ENCODE data around the gene DCAF12.

DNA sequence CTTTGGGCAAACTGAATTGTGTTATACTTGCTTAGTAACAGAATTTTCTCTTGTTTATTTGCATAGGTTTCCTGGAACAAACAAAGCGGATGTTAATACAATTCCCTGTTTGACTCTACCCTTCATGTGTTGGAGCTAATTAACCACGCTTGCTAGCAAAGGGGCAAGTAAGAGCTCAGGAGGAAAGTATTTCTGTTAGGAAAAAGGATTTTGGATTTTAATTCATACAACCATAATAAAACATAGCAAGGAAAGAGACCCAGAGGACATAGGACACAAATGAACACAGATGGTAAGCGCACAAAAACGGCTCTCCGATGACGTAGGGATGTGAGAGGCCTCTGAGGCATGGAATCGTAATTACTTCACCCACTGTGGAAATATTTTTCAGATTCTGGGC is 5.1 kb upstream of the DCAF12 start:
- no peak for TF ChIP-seq POLR2AphosphoS5 (IDR thresholded peaks at IDR 0.05; ENCODE audit: low read depth)
- TF ChIP-seq, protein P1, sequence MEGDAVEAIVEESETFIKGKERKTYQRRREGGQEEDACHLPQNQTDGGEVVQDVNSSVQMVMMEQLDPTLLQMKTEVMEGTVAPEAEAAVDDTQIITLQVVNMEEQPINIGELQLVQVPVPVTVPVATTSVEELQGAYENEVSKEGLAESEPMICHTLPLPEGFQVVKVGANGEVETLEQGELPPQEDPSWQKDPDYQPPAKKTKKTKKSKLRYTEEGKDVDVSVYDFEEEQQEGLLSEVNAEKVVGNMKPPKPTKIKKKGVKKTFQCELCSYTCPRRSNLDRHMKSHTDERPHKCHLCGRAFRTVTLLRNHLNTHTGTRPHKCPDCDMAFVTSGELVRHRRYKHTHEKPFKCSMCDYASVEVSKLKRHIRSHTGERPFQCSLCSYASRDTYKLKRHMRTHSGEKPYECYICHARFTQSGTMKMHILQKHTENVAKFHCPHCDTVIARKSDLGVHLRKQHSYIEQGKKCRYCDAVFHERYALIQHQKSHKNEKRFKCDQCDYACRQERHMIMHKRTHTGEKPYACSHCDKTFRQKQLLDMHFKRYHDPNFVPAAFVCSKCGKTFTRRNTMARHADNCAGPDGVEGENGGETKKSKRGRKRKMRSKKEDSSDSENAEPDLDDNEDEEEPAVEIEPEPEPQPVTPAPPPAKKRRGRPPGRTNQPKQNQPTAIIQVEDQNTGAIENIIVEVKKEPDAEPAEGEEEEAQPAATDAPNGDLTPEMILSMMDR (IDR thresholded peaks at IDR 0.05; ENCODE audit: insufficient read depth, low read length), result no peak
- TF ChIP-seq GABPA (IDR thresholded peaks at IDR 0.05; ENCODE audit: low read depth), result no peak

All from HL-60 (cell line).